CD8-positive, alpha-beta memory T cell (primary cell): Measurements from ENCODE around the gene PDLIM7. TPM values are rescaled to one million over a fixed set of nuclear protein-coding genes. Genes with fewer than 3 reads are reported as not detected.

Experiments
- CTCF ChIA-PET: fragments of 350-600 bp; sonication (Branson Sonifier 250); formaldehyde crosslinking; loops from one replicate; lab custom pipeline; 2021; ENCODE audit warnings: antibody characterized with exemption; lab: Charles Lee
- POLR2A ChIA-PET: fragments of 350-600 bp; sonication (Branson Sonifier 250); formaldehyde crosslinking; loops from one replicate; lab custom pipeline; 2021; ENCODE audit warnings: antibody characterized with exemption; lab: Charles Lee
- DNase-seq, 5 donors: peaks; one replicate each; pipeline versions ENCODE4 v3.0.0 to v3.0.0-alpha.2; 2020 to 2022; ENCODE audit warnings: mixed read lengths in 1 of 5
- H3K27ac ChIP-seq: one replicate; pipeline ENCODE4 v1.7.0; 2013; ENCODE audit warnings: low read depth, mild to moderate bottlenecking, low read length, moderate library complexity
- H3K27me3 ChIP-seq: 2 replicates; pipeline ENCODE4 v1.7.0; 2013; ENCODE audit warnings: low read length, mild to moderate bottlenecking; ENCODE audit not compliant: insufficient read depth, poor library complexity, severe bottlenecking
- H3K36me3 ChIP-seq: 2 replicates; pipeline ENCODE4 v1.7.0; 2013; ENCODE audit warnings: mild to moderate bottlenecking, low read length, moderate library complexity; ENCODE audit not compliant: insufficient read depth
- H3K4me1 ChIP-seq: 2 replicates; pipeline ENCODE4 v1.7.0; 2013; ENCODE audit warnings: mild to moderate bottlenecking, low read length, moderate library complexity; ENCODE audit not compliant: insufficient read depth
- H3K4me3 ChIP-seq: 2 replicates; pipeline ENCODE4 v1.7.0; 2013; ENCODE audit warnings: mild to moderate bottlenecking, low read length
- H3K9me3 ChIP-seq: 2 replicates; pipeline ENCODE4 v1.7.0; 2013; ENCODE audit warnings: mild to moderate bottlenecking, low read length
- H3K27ac Mint-ChIP-seq, 8 donors: one replicate each; pipeline ENCODE4 v1.8.0; 2020 to 2021; ENCODE audit warnings: mixed read lengths in 8 of 8, mild to moderate bottlenecking in 6 of 8, inconsistent platforms in 3 of 8, moderate library complexity in 3 of 8
- H3K27me3 Mint-ChIP-seq, 2 donors: one replicate each; pipeline ENCODE4 v1.8.0; 2020 to 2021; ENCODE audit warnings: mixed read lengths in 2 of 2, mild to moderate bottlenecking in 1 of 2, moderate library complexity in 1 of 2
- H3K36me3 Mint-ChIP-seq, 3 donors: one replicate each; pipeline ENCODE4 v1.8.0; 2020 to 2021; ENCODE audit warnings: mixed read lengths in 3 of 3, inconsistent platforms in 1 of 3, mild to moderate bottlenecking in 1 of 3
- H3K4me1 Mint-ChIP-seq, 3 donors: one replicate each; pipeline ENCODE4 v1.8.0; 2020 to 2021; ENCODE audit warnings: mixed read lengths in 3 of 3, inconsistent platforms in 1 of 3, mild to moderate bottlenecking in 1 of 3
- H3K4me3 Mint-ChIP-seq, 7 donors: one replicate each; pipeline ENCODE4 v1.8.0; 2020 to 2021; ENCODE audit warnings: mixed read lengths in 7 of 7, mild to moderate bottlenecking in 6 of 7, moderate library complexity in 4 of 7, inconsistent platforms in 2 of 7
- H3K9me3 Mint-ChIP-seq, 5 donors: one replicate each; pipeline ENCODE4 v1.8.0; 2020 to 2022; ENCODE audit warnings: mixed read lengths in 5 of 5, mild to moderate bottlenecking in 3 of 5, moderate library complexity in 2 of 5, inconsistent platforms in 1 of 5
- polyA plus RNA-seq: library from polyadenylated mRNA; unstranded; fragments of 300-500 nt; fragmentation: Illumina TruSeq; gene quantifications from one replicate; pipeline ENCODE4 v1.2.3, GENCODE V29; 2021
- total RNA-seq, 2 experiments: library from RNA; stranded (reverse); gene quantifications; one replicate each; pipeline ENCODE4 v1.2.3, GENCODE V29; 2021

PDLIM7 gene
- total and polyA plus RNA-seq, 3 experiments from 2014 or later, result 6.0 to 30.4 (median 28.4) TPM

DNA sequence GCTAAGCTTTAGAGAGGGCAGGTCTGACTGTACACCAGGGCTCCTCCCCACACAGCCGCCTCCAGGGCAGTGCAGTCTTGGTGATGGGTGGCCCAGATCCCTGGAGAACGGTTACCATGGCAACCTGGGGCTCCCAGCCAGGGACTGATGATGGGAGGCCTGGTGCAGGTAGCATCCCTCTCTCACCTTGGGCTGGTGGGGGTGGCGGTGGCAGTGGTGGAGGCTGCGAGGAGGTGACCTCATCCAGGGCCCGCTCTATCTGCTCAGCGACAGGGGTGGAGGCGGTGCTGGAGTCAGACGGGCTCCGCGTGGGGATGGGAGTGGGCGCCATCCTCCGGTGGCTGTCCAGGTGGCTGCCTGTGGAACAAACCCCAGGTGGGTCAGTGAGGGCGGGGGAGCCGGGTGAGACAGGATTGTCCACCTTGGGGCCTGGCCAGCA is 38.5 kb downstream of the PDLIM7 start:
- Mint-ChIP-seq H3K9me3 (no peaks in the 10 kb centered on the region), H3K27me3 (peaks cover 0 to 5% of the 10 kb centered on the region in 2 donors), H3K4me3 (no peak overlapping the region), H3K4me1 (peaks cover 14 to 30% (median 18%) of the 10 kb centered on the region in 3 donors), H3K36me3 (peaks cover 0 to 14% (median 2%) of the 10 kb centered on the region in 3 donors), H3K27ac (no peak overlapping the region)
- no peak for DNase-seq
- no peaks in the 10 kb centered on the region for H3K27me3 ChIP-seq
- H3K4me1 ChIP-seq, result peaks cover 12% of the 10 kb centered on the region
- ChIA-PET CTCF (interaction anchor here (4.8 to 20.8 kb wide), 4 partner anchors 30 to 68 kb away, joined by 48 to 326 read pairs (median 87); partner anchors contain the start of genes GRK6 and PDLIM7), POLR2A (no interaction called here)
- no peak overlapping the region for H3K4me3 ChIP-seq
- no peaks in the 10 kb centered on the region for H3K9me3 ChIP-seq
- no peaks in the 10 kb centered on the region for H3K36me3 ChIP-seq
- H3K27ac ChIP-seq, result no peak overlapping the region

DNA sequence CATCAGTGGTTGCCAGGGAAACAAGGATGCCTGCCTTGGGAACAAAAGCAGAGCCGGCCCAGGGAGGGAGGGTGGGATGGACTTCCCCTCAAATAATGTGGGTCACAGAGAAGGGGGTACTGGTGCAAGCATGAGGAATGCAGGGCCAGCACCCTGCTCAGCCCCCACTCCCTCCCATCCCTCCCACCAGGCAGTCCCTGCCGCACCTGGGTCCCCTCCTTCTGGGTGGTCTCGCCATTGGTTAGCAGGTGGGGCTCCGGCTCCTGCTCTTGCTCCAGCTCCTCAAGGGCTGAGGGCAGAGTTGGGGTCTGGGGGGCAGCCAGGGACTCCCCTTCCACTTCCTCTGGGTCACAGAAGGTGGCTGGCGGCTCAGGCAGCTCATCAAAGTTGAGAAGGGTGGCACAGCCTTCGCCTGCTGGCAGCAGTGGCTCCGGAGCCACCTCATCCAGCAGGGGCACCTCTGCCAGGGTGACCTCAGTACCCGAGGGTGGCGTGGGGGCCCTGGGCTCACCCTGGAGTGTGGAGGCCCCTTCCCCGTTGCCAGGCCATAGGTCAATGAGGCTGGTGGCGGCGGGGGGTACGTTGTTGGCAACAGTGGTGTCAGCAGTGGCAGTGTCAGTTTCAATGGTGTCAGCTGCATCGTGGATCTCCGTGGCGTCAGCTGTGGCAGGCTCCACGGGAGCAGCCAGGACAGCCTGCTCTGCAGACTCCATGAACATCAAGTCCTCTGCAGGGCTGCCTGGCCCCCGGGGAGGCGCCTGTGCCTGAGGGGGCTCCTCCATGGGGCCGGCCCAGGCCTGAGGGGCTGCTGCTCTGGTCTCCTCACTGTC is 39.3 kb downstream of the PDLIM7 start:
- CTCF ChIA-PET, result interaction anchor here (0.6 to 20.8 kb wide), 12 partner anchors 10 to 149 kb away, joined by 3 to 326 read pairs (median 31); partner anchors contain the start of genes DBN1, F12, GRK6 and PDLIM7
- Histone ChIP-seq H3K4me1 (peaks cover 20% of the 10 kb centered on the region), H3K27ac (no peak overlapping the region), H3K9me3 (no peaks in the 10 kb centered on the region), H3K36me3 (no peaks in the 10 kb centered on the region), H3K4me3 (no peak overlapping the region), H3K27me3 (no peaks in the 10 kb centered on the region)
- POLR2A ChIA-PET, result interaction anchor here (0.5 to 6.8 kb wide), 3 partner anchors 22 to 68 kb away, joined by 3 to 112 read pairs (median 48); no protein-coding TSS in a partner anchor
- Mint-ChIP-seq H3K27me3 (peaks cover 0 to 8% of the 10 kb centered on the region in 2 donors), H3K4me3 (peak overlapping the region in 1 of 7 donors; percentile 81), H3K4me1 (peaks cover 18 to 36% (median 20%) of the 10 kb centered on the region in 3 donors), H3K27ac (peak overlapping the region in 4 of 8 donors; percentile 59 to 94 (median 80)), H3K36me3 (peaks cover 0 to 11% (median 2%) of the 10 kb centered on the region in 3 donors), H3K9me3 (no peaks in the 10 kb centered on the region)
- no peak for DNase-seq

GRCh38 chr5:177456976-177457851 is 40.2 kb downstream of the PDLIM7 start:
- H3K4me3 Mint-ChIP-seq, result peak overlapping the region in 5 of 7 donors; percentile 26 to 81 (median 62)
- DNase-seq, result peak in 4 of 5 donors; percentile 54 to 67 (median 56)
- Histone ChIP-seq H3K4me1 (peaks cover 20% of the 10 kb centered on the region), H3K27me3 (no peaks in the 10 kb centered on the region), H3K9me3 (no peaks in the 10 kb centered on the region), H3K4me3 (no peak overlapping the region), H3K36me3 (no peaks in the 10 kb centered on the region), H3K27ac (no peak overlapping the region)
- ChIA-PET CTCF (interaction anchor here (0.6 to 20.8 kb wide), 18 partner anchors 9 to 148 kb away, joined by 3 to 326 read pairs (median 6); partner anchors contain the start of genes DBN1, F12, GRK6 and PDLIM7), POLR2A (interaction anchor here (0.5 to 6.8 kb wide), 4 partner anchors 12 to 67 kb away, joined by 3 to 112 read pairs (median 47); partner anchors contain the start of gene PRR7)
- peaks cover 0 to 11% (median 2%) of the 10 kb centered on the region in 3 donors for H3K36me3 Mint-ChIP-seq
- H3K27ac Mint-ChIP-seq, result peak overlapping the region in 7 of 8 donors; percentile 22 to 98 (median 71)
- no peaks in the 10 kb centered on the region for H3K9me3 Mint-ChIP-seq
- H3K27me3 Mint-ChIP-seq, result peaks cover 0 to 8% of the 10 kb centered on the region in 2 donors
- H3K4me1 Mint-ChIP-seq, result peaks cover 15 to 32% (median 16%) of the 10 kb centered on the region in 3 donors

- Mint-ChIP-seq H3K4me1 (peaks cover 17 to 30% (median 19%) of the 10 kb centered on the region in 3 donors), H3K27ac (peak overlapping the region in 6 of 8 donors; percentile 57 to 98 (median 96)), H3K4me3 (peak overlapping the region in 6 of 7 donors; percentile 85 to 93 (median 90)), H3K9me3 (no peaks in the 10 kb centered on the region), H3K27me3 (peaks cover 0 to 8% of the 10 kb centered on the region in 2 donors), H3K36me3 (peaks cover 0 to 11% (median 2%) of the 10 kb centered on the region in 3 donors)
- DNase-seq, result no peak
- no peaks in the 10 kb centered on the region for H3K27me3 ChIP-seq
- H3K4me3 ChIP-seq, result no peak overlapping the region
- H3K27ac ChIP-seq, result no peak overlapping the region
- ChIA-PET CTCF (interaction anchor here (1.0 to 20.8 kb wide), 14 partner anchors 9 to 148 kb away, joined by 3 to 326 read pairs (median 20); partner anchors contain the start of genes DBN1, F12, GRK6 and PDLIM7), POLR2A (interaction anchor here (3.4 to 6.8 kb wide), 4 partner anchors 11 to 67 kb away, joined by 20 to 112 read pairs (median 47); partner anchors contain the start of genes GRK6 and PRR7)
- H3K4me1 ChIP-seq, result peaks cover 20% of the 10 kb centered on the region
- H3K36me3 ChIP-seq, result no peaks in the 10 kb centered on the region
- no peaks in the 10 kb centered on the region for H3K9me3 ChIP-seq
Observed at GRCh38 chr5:177456591-177456964, 40.8 kb downstream of the PDLIM7 start.

- Histone ChIP-seq H3K36me3 (no peaks in the 10 kb centered on the region), H3K4me3 (peak overlapping the region; percentile 59), H3K4me1 (peaks cover 20% of the 10 kb centered on the region), H3K27ac (peak overlapping the region; percentile 87), H3K9me3 (no peaks in the 10 kb centered on the region), H3K27me3 (no peaks in the 10 kb centered on the region)
- Mint-ChIP-seq H3K36me3 (peaks cover 0 to 11% (median 2%) of the 10 kb centered on the region in 3 donors), H3K4me3 (peak overlapping the region; percentile 85 to 94 (median 90)), H3K4me1 (peaks cover 16 to 30% (median 16%) of the 10 kb centered on the region in 3 donors), H3K27ac (peak overlapping the region; percentile 85 to 98 (median 96)), H3K27me3 (peaks cover 0 to 4% of the 10 kb centered on the region in 2 donors), H3K9me3 (no peaks in the 10 kb centered on the region)
- ChIA-PET CTCF (interaction anchor here (0.7 to 20.8 kb wide), 38 partner anchors 12 to 147 kb away, joined by 3 to 326 read pairs (median 6); partner anchors contain the start of genes DBN1, DDX41, F12 and GRK6), POLR2A (interaction anchor here (0.6 to 6.8 kb wide), 15 partner anchors 11 to 144 kb away, joined by 3 to 112 read pairs (median 11); partner anchors contain the start of genes GRK6, PDLIM7 and PRR7)
- DNase-seq, result peak; percentile 83 to 96 (median 94)
Observed at GRCh38 chr5:177455661-177456590, 41.5 kb downstream of the PDLIM7 start.

DNA sequence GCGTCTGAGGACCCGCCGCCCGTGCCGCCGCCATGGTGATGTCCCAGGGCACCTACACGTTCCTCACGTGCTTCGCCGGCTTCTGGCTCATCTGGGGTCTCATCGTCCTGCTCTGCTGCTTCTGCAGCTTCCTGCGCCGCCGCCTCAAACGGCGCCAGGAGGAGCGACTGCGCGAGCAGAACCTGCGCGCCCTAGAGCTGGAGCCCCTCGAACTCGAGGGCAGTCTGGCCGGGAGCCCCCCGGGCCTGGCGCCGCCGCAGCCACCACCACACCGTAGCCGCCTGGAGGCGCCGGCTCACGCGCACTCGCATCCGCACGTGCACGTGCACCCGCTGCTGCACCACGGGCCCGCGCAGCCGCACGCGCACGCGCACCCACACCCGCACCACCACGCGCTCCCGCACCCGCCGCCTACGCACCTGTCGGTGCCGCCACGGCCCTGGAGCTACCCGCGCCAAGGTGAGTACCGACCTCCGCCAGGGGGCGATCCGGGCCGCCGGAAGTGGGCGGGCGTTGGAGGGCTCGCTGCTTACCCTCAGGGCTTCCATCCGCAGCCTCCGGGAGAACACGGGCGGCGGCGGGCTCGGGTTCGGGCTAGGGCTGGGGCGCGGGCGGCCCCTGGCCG is 42.3 kb downstream of the PDLIM7 start:
- Histone ChIP-seq H3K4me3 (peak overlapping the region; percentile 59), H3K9me3 (no peaks in the 10 kb centered on the region), H3K36me3 (no peaks in the 10 kb centered on the region), H3K27me3 (no peaks in the 10 kb centered on the region), H3K27ac (peak overlapping the region; percentile 87), H3K4me1 (peaks cover 20% of the 10 kb centered on the region)
- Mint-ChIP-seq H3K36me3 (peaks cover 0 to 11% (median 2%) of the 10 kb centered on the region in 3 donors), H3K27me3 (peaks cover 0 to 4% of the 10 kb centered on the region in 2 donors), H3K4me1 (peaks cover 19 to 32% (median 19%) of the 10 kb centered on the region in 3 donors), H3K27ac (peak overlapping the region; percentile 66 to 97 (median 84)), H3K4me3 (peak overlapping the region; percentile 85 to 94 (median 90)), H3K9me3 (no peaks in the 10 kb centered on the region)
- CTCF ChIA-PET, result interaction anchor here (0.7 to 20.8 kb wide), 36 partner anchors 11 to 146 kb away, joined by 3 to 326 read pairs (median 6); partner anchors contain the start of genes DBN1, DDX41, F12 and GRK6
- peak; percentile 89 to 97 (median 94) for DNase-seq
- POLR2A ChIA-PET, result interaction anchor here (0.6 to 6.8 kb wide), 17 partner anchors 10 to 453 kb away, joined by 3 to 112 read pairs (median 7); partner anchors contain the start of genes GRK6, PDLIM7 and PRR7
